ENCODE measurements around the gene ISY1.
"Not testable (repeated sequence)": the region's sequence is repeated elsewhere in the genome, so short reads cannot be mapped to it uniquely, and the experiment has no call there.

ISY1 gene

GRCh38 chr3:129166579-129167332 is 5.9 kb upstream of the ISY1 start:
- H4K91ac ChIP-seq (ENCODE audit: low read depth, low read length, poor library complexity), result no peak overlapping the region
- H2BK12ac ChIP-seq (ENCODE audit: low read length), result no peak overlapping the region
- no peak overlapping the region for H3K23ac ChIP-seq (ENCODE audit: low read depth, low read length, poor library complexity)
- no CpG with 5 or more reads among the region's 15 CpGs for WGBS, 2 donors (ENCODE audit: extremely low coverage in 2 of 2, insufficient read length in 2 of 2, insufficient replicate concordance in 1 of 2)
- H3K9ac ChIP-seq (ENCODE audit: low read depth, low read length, poor library complexity), result no peak overlapping the region
- H3K9me3 ChIP-seq (replicated peaks in 1 of 2; ENCODE audit: control insufficient read depth in 2 of 2, insufficient read depth in 1 of 2, low read depth in 1 of 2, low read length in 2 of 2), result peaks cover 0 to 4% of the 10 kb centered on the region in 2 donors
- H3K4ac ChIP-seq (ENCODE audit: low read length), result no peak overlapping the region
- H3K14ac ChIP-seq (ENCODE audit: low read length), result no peak overlapping the region
- no peak overlapping the region for H4K8ac ChIP-seq (ENCODE audit: low read depth, low read length)
- no peak overlapping the region for H2BK120ac ChIP-seq (ENCODE audit: low read depth, low read length)
- no peak overlapping the region for H2BK5ac ChIP-seq (ENCODE audit: low read length)
- H3K27ac ChIP-seq (replicated peaks; ENCODE audit: low read length), result no peak overlapping the region
- no peak overlapping the region for H3K4me2 ChIP-seq (ENCODE audit: insufficient read depth, low read length, poor library complexity, severe bottlenecking)
- peaks cover 26 to 57% of the 10 kb centered on the region in 2 donors for H3K36me3 ChIP-seq (replicated peaks in 1 of 2; ENCODE audit: control insufficient read depth in 2 of 2, insufficient read depth in 2 of 2, low read length in 2 of 2)
- peaks cover 0 to 4% of the 10 kb centered on the region in 2 donors for H3K4me1 ChIP-seq (ENCODE audit: control insufficient read depth in 2 of 2, insufficient read depth in 1 of 2, low read depth in 1 of 2, low read length in 2 of 2)
- no peak overlapping the region for H3K18ac ChIP-seq (ENCODE audit: low read length)
- no peak overlapping the region for H3K4me3 ChIP-seq (ENCODE audit: low read length in 2 of 2)
- H3K27me3 ChIP-seq (ENCODE audit: control insufficient read depth in 3 of 3, insufficient read depth in 3 of 3, low read depth in 1 of 3, low read length in 3 of 3), result no peaks in the 10 kb centered on the region
- no peak for DNase-seq (ENCODE audit: low spot score)
- H3K79me1 ChIP-seq (ENCODE audit: low read depth, low read length), result peaks cover 5% of the 10 kb centered on the region
- no peak overlapping the region for H2AFZ ChIP-seq (ENCODE audit: low read length)
- H2AK5ac ChIP-seq (ENCODE audit: low read depth, low read length), result no peak overlapping the region
- no peak overlapping the region for H2BK15ac ChIP-seq (ENCODE audit: low read length)

GRCh38 chr3:129165594-129165993 is 4.7 kb upstream of the ISY1 start:
- H3K23ac ChIP-seq (ENCODE audit: low read depth, low read length, poor library complexity); H3K4me2 ChIP-seq (ENCODE audit: insufficient read depth, low read length, poor library complexity, severe bottlenecking); H2AK5ac ChIP-seq (ENCODE audit: low read depth, low read length); H3K9ac ChIP-seq (ENCODE audit: low read depth, low read length, poor library complexity); H3K4me3 ChIP-seq (ENCODE audit: low read length in 2 of 2); H4K8ac ChIP-seq (ENCODE audit: low read depth, low read length); H3K9me3 ChIP-seq (replicated peaks in 1 of 2; ENCODE audit: control insufficient read depth in 2 of 2, insufficient read depth in 1 of 2, low read depth in 1 of 2, low read length in 2 of 2); H2BK5ac ChIP-seq (ENCODE audit: low read length); H2BK120ac ChIP-seq (ENCODE audit: low read depth, low read length); H3K4ac ChIP-seq (ENCODE audit: low read length); H3K18ac ChIP-seq (ENCODE audit: low read length); H3K14ac ChIP-seq (ENCODE audit: low read length); H3K79me1 ChIP-seq (ENCODE audit: low read depth, low read length); H2BK12ac ChIP-seq (ENCODE audit: low read length); DNase-seq (ENCODE audit: low spot score); H2BK15ac ChIP-seq (ENCODE audit: low read length); H4K91ac ChIP-seq (ENCODE audit: low read depth, low read length, poor library complexity); H3K4me1 ChIP-seq (ENCODE audit: control insufficient read depth in 2 of 2, insufficient read depth in 1 of 2, low read depth in 1 of 2, low read length in 2 of 2); H3K27me3 ChIP-seq (ENCODE audit: control insufficient read depth in 3 of 3, insufficient read depth in 3 of 3, low read depth in 1 of 3, low read length in 3 of 3); H3K27ac ChIP-seq (replicated peaks; ENCODE audit: low read length); H2AFZ ChIP-seq (ENCODE audit: low read length): not testable (repeated sequence)
- no CpG with 5 or more reads among the region's 8 CpGs for WGBS, 2 donors (ENCODE audit: extremely low coverage in 2 of 2, insufficient read length in 2 of 2, insufficient replicate concordance in 1 of 2)
- H3K36me3 ChIP-seq (replicated peaks in 1 of 2; ENCODE audit: control insufficient read depth in 2 of 2, insufficient read depth in 2 of 2, low read length in 2 of 2), result peaks cover 18 to 45% of the 10 kb centered on the region in 2 donors

GRCh38 chr3:129164500-129164899 is 3.6 kb upstream of the ISY1 start:
- Histone ChIP-seq H2AFZ (ENCODE audit: low read length) (no peak overlapping the region), H3K79me1 (ENCODE audit: low read depth, low read length) (peaks cover 3% of the 10 kb centered on the region), H3K4me2 (ENCODE audit: insufficient read depth, low read length, poor library complexity, severe bottlenecking) (no peak overlapping the region), H3K4me3 (ENCODE audit: low read length in 2 of 2) (no peak overlapping the region), H3K36me3 (replicated peaks in 1 of 2; ENCODE audit: control insufficient read depth in 2 of 2, insufficient read depth in 2 of 2, low read length in 2 of 2) (peaks cover 9 to 34% of the 10 kb centered on the region in 2 donors), H3K4me1 (ENCODE audit: control insufficient read depth in 2 of 2, insufficient read depth in 1 of 2, low read depth in 1 of 2, low read length in 2 of 2) (peaks cover 4 to 5% of the 10 kb centered on the region in 2 donors), H3K18ac (ENCODE audit: low read length) (no peak overlapping the region), H2BK5ac (ENCODE audit: low read length) (no peak overlapping the region), H2BK12ac (ENCODE audit: low read length) (no peak overlapping the region), H2BK120ac (ENCODE audit: low read depth, low read length) (no peak overlapping the region), H2BK15ac (ENCODE audit: low read length) (no peak overlapping the region), H3K9ac (ENCODE audit: low read depth, low read length, poor library complexity) (no peak overlapping the region), H4K8ac (ENCODE audit: low read depth, low read length) (no peak overlapping the region), H4K91ac (ENCODE audit: low read depth, low read length, poor library complexity) (no peak overlapping the region), H3K9me3 (replicated peaks in 1 of 2; ENCODE audit: control insufficient read depth in 2 of 2, insufficient read depth in 1 of 2, low read depth in 1 of 2, low read length in 2 of 2) (no peaks in the 10 kb centered on the region), H3K4ac (ENCODE audit: low read length) (no peak overlapping the region), H3K14ac (ENCODE audit: low read length) (no peak overlapping the region), H2AK5ac (ENCODE audit: low read depth, low read length) (no peak overlapping the region), H3K27ac (replicated peaks; ENCODE audit: low read length) (no peak overlapping the region), H3K27me3 (ENCODE audit: control insufficient read depth in 3 of 3, insufficient read depth in 3 of 3, low read depth in 1 of 3, low read length in 3 of 3) (no peaks in the 10 kb centered on the region), H3K23ac (ENCODE audit: low read depth, low read length, poor library complexity) (no peak overlapping the region)
- WGBS, 2 donors (ENCODE audit: extremely low coverage in 2 of 2, insufficient read length in 2 of 2, insufficient replicate concordance in 1 of 2), result no CpG with 5 or more reads among the region's 7 CpGs
- DNase-seq (ENCODE audit: low spot score), result no peak

- Histone ChIP-seq H3K27ac (replicated peaks; ENCODE audit: low read length) (no peak overlapping the region), H3K14ac (ENCODE audit: low read length) (no peak overlapping the region), H3K79me1 (ENCODE audit: low read depth, low read length) (peaks cover 3% of the 10 kb centered on the region), H2BK5ac (ENCODE audit: low read length) (no peak overlapping the region), H3K4ac (ENCODE audit: low read length) (no peak overlapping the region), H4K8ac (ENCODE audit: low read depth, low read length) (no peak overlapping the region), H3K9me3 (replicated peaks in 1 of 2; ENCODE audit: control insufficient read depth in 2 of 2, insufficient read depth in 1 of 2, low read depth in 1 of 2, low read length in 2 of 2) (no peaks in the 10 kb centered on the region), H2BK120ac (ENCODE audit: low read depth, low read length) (no peak overlapping the region), H4K91ac (ENCODE audit: low read depth, low read length, poor library complexity) (no peak overlapping the region), H2BK15ac (ENCODE audit: low read length) (no peak overlapping the region), H3K4me2 (ENCODE audit: insufficient read depth, low read length, poor library complexity, severe bottlenecking) (no peak overlapping the region), H2BK12ac (ENCODE audit: low read length) (no peak overlapping the region), H2AK5ac (ENCODE audit: low read depth, low read length) (no peak overlapping the region), H2AFZ (ENCODE audit: low read length) (no peak overlapping the region), H3K18ac (ENCODE audit: low read length) (no peak overlapping the region), H3K27me3 (ENCODE audit: control insufficient read depth in 3 of 3, insufficient read depth in 3 of 3, low read depth in 1 of 3, low read length in 3 of 3) (no peaks in the 10 kb centered on the region), H3K9ac (ENCODE audit: low read depth, low read length, poor library complexity) (no peak overlapping the region), H3K36me3 (replicated peaks in 1 of 2; ENCODE audit: control insufficient read depth in 2 of 2, insufficient read depth in 2 of 2, low read length in 2 of 2) (peaks cover 8 to 35% of the 10 kb centered on the region in 2 donors), H3K4me1 (ENCODE audit: control insufficient read depth in 2 of 2, insufficient read depth in 1 of 2, low read depth in 1 of 2, low read length in 2 of 2) (peaks cover 4 to 5% of the 10 kb centered on the region in 2 donors), H3K4me3 (ENCODE audit: low read length in 2 of 2) (peak overlapping the region in 1 of 2 donors; percentile 81), H3K23ac (ENCODE audit: low read depth, low read length, poor library complexity) (no peak overlapping the region)
- peak; percentile 30 for DNase-seq (ENCODE audit: low spot score)
- no CpG with 5 or more reads among the region's 5 CpGs for WGBS, 2 donors (ENCODE audit: extremely low coverage in 2 of 2, insufficient read length in 2 of 2, insufficient replicate concordance in 1 of 2)
Measured at GRCh38 chr3:129162729-129163579, 2.1 kb upstream of the ISY1 start.
